NCI-H446 (cell line): ENCODE data around the gene SLC7A11.

Experiments used
- DNase-seq, 2 experiments: peaks; one replicate each; lab custom pipeline; 2025; lab: John Stamatoyannopoulos, UW

Gene SLC7A11

GRCh38 chr4:138205531-138206233 lies 36.5 kb downstream of the SLC7A11 start:
- DNase-seq, result no peak

GRCh38 chr4:138204507-138204906 lies 37.6 kb downstream of the SLC7A11 start:
- DNase-seq, result no peak

GRCh38 chr4:138202686-138203085 lies 39.5 kb downstream of the SLC7A11 start:
- no peak for DNase-seq

GRCh38 chr4:138200236-138200590 lies 41.9 kb downstream of the SLC7A11 start:
- no peak for DNase-seq

- no peak for DNase-seq
Measured at GRCh38 chr4:138199568-138200235, 42.4 kb downstream of the SLC7A11 start.

- no peak for DNase-seq
Measured at GRCh38 chr4:138196153-138196552, 46.0 kb downstream of the SLC7A11 start.

- DNase-seq, result no peak
Measured at GRCh38 chr4:138193963-138194362, 48.2 kb downstream of the SLC7A11 start.

GRCh38 chr4:138192113-138192512 lies 50.0 kb downstream of the SLC7A11 start:
- DNase-seq, result no peak

- no peak for DNase-seq
Measured at GRCh38 chr4:138190452-138190858, 51.7 kb downstream of the SLC7A11 start.

- no peak for DNase-seq
Measured at GRCh38 chr4:138189206-138189605, 52.9 kb downstream of the SLC7A11 start.

GRCh38 chr4:138188406-138189084 lies 53.6 kb downstream of the SLC7A11 start:
- DNase-seq, result no peak

- no peak for DNase-seq
Measured at GRCh38 chr4:138185859-138186645, 56.1 kb downstream of the SLC7A11 start.

- peak in 1 of 2 experiments; percentile 6 for DNase-seq
Measured at GRCh38 chr4:138184886-138185285, 57.3 kb downstream of the SLC7A11 start.

- peak; percentile 42 to 67 for DNase-seq
Measured at GRCh38 chr4:138182838-138183426, 59.2 kb downstream of the SLC7A11 start.

GRCh38 chr4:138181287-138181686 lies 60.9 kb downstream of the SLC7A11 start:
- no peak for DNase-seq

- DNase-seq, result no peak
Measured at GRCh38 chr4:138178566-138178965, 63.6 kb downstream of the SLC7A11 start.

GRCh38 chr4:138177278-138177968 lies 64.7 kb downstream of the SLC7A11 start:
- no peak for DNase-seq

- DNase-seq, result peak in 1 of 2 experiments; percentile 13
Measured at GRCh38 chr4:138174981-138175794, 67.0 kb downstream of the SLC7A11 start.

GRCh38 chr4:138164208-138164607 lies 77.9 kb downstream of the SLC7A11 start:
- no peak for DNase-seq

- no peak for DNase-seq
Measured at GRCh38 chr4:138163171-138163570, 79.0 kb downstream of the SLC7A11 start.
